GM18505 (cell line): ENCODE measurements around the gene CACNA1I.

Experiments
- ATAC-seq: cut with Tn5 transposase; IDR thresholded peaks from one replicate; pipeline ENCODE4 v1.9.1; 2021; ENCODE audit not compliant: unreplicated experiment
- POLR2A ChIP-seq: IDR thresholded peaks from 4 replicates; pipeline ENCODE4 v1.6.1; 2011; ENCODE audit warnings: borderline replicate concordance; ENCODE audit not compliant: insufficient read depth, insufficient read length; ENCODE audit errors: extremely low read depth

Gene CACNA1I

GRCh38 chr22:39546889-39547586 lies 23.5 kb upstream of the CACNA1I start:
- no peak for ATAC-seq
- no peak for TF ChIP-seq POLR2A

- no peak for TF ChIP-seq POLR2A
- no peak for ATAC-seq
Observed at GRCh38 chr22:39547587-39547947, 23.0 kb upstream of the CACNA1I start.

GRCh38 chr22:39553429-39553828 lies 17.1 kb upstream of the CACNA1I start:
- TF ChIP-seq POLR2A: no peak
- no peak for ATAC-seq

DNA sequence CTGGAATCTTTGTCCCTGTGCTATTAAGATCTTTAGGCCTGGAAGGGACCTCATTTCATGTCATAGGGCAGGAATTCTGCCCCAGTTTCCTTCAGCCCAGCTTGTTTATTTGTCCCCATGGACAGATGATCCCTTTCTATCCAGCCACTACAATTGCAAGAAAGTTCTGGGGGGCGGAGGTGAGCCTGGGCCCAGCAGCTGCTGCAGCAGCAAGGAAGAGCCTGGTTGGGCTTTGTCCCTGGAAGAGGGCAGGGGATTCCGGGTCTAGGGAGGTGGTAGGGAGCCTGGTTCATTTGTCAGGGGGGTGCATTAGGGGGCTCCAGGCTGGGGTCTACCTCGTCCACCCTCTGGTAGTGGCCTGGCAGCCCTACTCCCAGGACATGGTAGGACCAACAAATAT lies 16.4 kb upstream of the CACNA1I start:
- no peak for TF ChIP-seq POLR2A
- ATAC-seq: no peak

GRCh38 chr22:39556970-39557841 lies 13.3 kb upstream of the CACNA1I start:
- ATAC-seq: no peak
- no peak for TF ChIP-seq POLR2A

- ATAC-seq: no peak
- no peak for TF ChIP-seq POLR2A
Observed at GRCh38 chr22:39558254-39558727, 12.3 kb upstream of the CACNA1I start.

DNA sequence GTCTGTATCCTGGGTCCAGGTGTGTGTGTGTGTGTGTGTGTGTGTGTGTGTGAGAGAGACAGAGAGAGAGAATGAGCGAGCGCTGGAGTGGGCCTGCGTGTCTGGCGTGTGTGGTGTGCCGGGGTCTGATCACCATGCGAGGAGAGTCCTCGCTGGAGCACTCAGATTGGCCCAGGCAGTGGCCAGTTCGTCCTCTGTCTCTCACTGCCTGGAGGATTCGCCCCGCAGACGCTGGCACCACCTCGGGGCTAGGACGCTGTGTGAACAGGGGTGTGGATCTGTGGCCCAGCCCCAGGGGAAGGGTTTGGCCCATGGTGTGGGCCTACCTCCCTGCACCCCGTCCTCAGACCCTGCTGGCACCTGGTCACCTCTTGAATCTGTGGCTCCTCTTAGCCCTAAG lies 11.6 kb upstream of the CACNA1I start:
- no peak for ATAC-seq
- TF ChIP-seq POLR2A: no peak

DNA sequence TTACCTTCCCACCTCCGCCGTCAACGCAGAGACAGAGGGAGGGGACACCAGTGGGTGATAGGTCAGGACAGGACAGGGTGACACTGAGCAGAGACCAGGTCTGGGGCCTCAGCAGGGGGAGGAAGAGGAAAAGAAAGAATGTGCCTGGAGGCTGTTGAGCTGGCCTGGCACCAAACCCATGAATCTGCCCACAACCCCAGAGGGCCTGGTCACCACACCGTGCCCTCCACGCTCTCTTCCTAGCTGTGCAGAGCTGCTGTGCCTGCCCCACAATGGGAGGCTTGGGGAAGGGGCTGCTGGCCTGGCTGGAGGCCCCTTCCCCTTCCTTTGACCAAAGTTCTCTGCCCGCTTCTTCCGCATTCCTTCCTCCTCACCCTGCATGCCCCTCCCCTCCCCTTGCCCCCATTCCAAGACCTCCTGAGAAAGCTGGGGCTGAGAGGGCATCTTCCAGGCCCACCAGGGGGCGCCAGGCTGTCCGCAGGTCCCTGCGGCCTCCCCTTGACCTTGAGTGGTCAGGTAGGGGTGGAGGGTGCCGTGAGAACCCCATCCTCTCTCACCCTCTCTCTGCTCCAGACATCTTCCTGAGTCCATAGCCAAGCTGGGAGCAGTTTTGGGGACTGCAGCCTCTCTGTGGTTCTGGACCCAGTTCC lies 11.0 kb upstream of the CACNA1I start:
- no peak for ATAC-seq
- TF ChIP-seq POLR2A: no peak

DNA sequence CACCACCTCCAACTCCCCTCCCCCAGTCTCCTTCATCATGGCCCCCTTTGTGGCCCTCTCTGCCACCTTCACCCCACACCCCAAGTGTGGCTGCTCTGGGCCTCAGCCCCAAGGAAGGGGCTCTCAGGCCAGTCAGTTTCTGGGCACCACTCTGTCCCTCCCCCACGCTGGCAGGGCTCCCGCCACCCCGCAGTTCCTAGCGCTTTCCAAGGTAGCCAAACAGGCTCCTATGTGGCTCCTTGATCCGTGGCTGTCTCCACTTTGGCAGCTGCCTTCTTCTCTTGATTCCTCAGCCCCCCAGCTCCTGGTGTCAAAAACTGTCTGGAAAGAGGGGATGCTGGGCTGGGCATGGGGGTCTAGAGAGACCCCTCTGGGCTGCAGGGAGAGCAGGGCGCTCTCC lies 10.4 kb upstream of the CACNA1I start:
- ATAC-seq: no peak
- TF ChIP-seq POLR2A: no peak

- no peak for ATAC-seq
- no peak for TF ChIP-seq POLR2A
Observed at GRCh38 chr22:39562839-39563489, 7.6 kb upstream of the CACNA1I start.

DNA sequence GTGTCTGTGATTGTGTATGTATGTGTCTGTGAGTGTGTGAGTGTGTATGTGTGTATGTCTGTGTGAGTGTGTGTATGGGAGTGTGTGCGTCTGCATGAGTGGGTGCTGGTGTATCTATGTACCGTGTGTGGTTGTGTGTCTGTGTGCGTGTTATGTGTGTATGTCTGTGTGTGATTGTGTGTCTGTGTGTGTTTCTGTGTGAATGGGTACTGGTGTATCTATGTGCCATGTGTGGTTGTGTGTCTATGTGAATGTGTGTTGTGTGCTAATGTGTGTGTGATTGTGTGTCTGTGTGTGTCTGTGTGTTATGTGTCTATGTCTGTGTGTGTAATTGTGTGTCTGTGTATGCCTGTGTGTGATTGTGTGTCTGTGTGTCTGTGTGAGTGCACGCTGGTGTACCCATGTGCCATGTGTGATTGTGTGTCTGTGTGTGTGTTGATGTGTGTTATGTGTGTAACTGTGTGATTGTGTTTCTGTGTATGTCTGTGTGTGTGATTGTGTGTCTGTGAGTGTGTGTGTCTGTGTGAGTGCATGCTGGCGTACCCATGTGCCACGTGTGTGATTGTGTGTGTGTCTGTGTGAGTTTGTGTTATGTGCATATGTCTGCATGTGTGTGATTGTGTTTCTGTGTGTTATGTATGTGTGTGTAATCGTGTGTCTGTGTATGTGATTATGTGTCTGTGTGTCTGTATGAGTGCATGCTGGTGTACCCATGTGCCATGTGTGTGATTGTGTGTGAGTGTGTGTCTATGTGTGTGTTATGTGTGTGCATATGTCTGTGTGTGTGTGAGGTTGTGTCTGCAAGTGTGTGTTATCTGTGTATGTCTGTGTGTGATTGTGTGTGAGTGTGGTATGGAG lies 6.8 kb upstream of the CACNA1I start:
- no peak for ATAC-seq
- TF ChIP-seq POLR2A: no peak

DNA sequence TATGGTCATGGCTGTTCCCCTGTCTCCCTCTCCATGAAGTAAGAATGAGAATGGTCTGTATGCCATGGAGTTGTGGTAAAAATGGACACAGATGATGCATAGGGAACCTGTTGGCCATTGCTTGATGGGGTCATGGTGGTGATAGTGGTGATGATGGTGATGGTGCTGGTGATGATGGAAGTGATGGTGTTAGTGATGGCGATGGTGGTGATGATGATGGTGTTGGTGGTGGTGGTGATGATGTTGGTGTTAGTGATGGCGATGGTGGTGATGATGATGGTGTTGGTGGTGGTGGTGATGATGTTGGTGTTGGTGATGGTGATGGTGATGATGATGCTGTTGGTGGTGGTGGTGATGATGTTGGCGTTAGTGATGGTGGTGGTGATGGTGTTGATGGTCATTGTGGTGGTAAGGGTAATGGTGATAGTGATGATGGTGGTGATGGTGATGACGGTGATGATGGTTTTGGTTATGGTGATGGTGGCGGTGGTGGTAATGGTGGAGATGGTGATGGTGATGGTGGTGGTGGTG lies 5.1 kb upstream of the CACNA1I start:
- ATAC-seq: no peak
- TF ChIP-seq POLR2A: no peak
